GM10266 (cell line): ENCODE results near the gene NKX1-1.

Source experiments
- DNase-seq: peaks from one replicate; pipeline ENCODE4 v3.0.0; 2012; ENCODE audit errors: extremely low spot score
- TF ChIP-seq, protein P1 (sequence below): IDR thresholded peaks from 2 replicates; pipeline ENCODE4 v1.5.1; 2012; ENCODE audit warnings: mild to moderate bottlenecking, low read depth; ENCODE audit not compliant: control insufficient read depth, insufficient read depth; ENCODE audit errors: missing control alignments

The NKX1-1 gene

DNA sequence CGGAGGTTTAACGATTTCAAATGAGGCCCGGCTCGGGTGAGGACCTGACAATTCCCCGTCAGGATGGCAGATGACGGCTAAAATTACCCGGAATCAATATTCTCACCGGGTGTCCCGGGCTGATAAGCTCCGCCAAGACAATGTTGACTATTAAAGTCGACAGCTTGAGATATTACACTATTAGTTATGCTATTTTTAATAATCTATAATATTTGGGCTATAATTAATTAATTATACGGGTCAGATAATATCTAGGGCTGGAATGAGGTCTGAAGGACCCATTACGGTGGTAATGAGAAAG is 9.4 kb upstream of the NKX1-1 start:
- DNase-seq, result no peak

DNA sequence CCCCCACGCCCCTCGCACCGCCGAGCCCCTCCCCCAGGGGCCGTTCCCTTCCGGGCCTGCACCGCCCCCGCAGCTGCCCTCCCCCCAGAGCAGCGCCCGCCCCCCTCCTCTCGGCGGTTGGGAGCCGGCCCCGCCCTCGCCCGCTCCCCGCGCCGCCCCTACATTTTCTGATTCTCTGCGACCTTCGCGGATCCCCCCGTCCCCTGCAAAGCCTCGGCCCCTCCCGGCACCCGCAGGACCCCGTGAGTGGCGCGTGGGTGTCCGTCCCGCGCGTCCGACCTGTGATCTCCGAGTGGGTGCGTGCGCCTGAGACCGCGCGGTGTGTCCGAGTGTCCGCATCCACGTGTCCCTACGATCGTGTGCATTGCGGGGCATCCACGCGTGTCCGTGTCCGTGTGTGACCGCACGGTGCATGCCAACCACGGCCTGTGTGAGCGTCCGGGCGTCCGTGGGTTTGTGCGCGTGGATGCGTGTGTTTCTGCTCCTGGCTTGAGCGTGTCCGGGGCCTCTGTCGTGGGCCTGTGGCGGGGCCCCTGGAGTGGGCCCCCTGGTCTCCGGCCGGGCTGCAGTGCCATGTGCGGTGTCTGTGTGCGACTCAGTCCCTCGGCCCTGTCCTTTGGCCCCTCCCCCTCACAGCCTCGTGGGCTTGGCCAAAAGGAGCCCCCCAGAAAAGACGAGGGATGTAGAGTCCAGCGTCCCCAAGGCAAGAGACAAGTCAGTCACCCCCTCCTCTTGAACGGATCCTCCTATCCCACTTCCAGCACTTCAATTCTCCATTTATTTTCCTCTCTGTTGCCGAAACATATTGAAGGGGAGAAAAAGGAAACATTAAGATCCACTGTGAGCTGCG is 8.8 kb upstream of the NKX1-1 start:
- no peak for DNase-seq
- TF ChIP-seq, protein P1, sequence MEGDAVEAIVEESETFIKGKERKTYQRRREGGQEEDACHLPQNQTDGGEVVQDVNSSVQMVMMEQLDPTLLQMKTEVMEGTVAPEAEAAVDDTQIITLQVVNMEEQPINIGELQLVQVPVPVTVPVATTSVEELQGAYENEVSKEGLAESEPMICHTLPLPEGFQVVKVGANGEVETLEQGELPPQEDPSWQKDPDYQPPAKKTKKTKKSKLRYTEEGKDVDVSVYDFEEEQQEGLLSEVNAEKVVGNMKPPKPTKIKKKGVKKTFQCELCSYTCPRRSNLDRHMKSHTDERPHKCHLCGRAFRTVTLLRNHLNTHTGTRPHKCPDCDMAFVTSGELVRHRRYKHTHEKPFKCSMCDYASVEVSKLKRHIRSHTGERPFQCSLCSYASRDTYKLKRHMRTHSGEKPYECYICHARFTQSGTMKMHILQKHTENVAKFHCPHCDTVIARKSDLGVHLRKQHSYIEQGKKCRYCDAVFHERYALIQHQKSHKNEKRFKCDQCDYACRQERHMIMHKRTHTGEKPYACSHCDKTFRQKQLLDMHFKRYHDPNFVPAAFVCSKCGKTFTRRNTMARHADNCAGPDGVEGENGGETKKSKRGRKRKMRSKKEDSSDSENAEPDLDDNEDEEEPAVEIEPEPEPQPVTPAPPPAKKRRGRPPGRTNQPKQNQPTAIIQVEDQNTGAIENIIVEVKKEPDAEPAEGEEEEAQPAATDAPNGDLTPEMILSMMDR, result no peak

More for the DNA sequence above, 9.4 kb upstream of the NKX1-1 start:
- TF ChIP-seq, protein P1, result no peak

DNA sequence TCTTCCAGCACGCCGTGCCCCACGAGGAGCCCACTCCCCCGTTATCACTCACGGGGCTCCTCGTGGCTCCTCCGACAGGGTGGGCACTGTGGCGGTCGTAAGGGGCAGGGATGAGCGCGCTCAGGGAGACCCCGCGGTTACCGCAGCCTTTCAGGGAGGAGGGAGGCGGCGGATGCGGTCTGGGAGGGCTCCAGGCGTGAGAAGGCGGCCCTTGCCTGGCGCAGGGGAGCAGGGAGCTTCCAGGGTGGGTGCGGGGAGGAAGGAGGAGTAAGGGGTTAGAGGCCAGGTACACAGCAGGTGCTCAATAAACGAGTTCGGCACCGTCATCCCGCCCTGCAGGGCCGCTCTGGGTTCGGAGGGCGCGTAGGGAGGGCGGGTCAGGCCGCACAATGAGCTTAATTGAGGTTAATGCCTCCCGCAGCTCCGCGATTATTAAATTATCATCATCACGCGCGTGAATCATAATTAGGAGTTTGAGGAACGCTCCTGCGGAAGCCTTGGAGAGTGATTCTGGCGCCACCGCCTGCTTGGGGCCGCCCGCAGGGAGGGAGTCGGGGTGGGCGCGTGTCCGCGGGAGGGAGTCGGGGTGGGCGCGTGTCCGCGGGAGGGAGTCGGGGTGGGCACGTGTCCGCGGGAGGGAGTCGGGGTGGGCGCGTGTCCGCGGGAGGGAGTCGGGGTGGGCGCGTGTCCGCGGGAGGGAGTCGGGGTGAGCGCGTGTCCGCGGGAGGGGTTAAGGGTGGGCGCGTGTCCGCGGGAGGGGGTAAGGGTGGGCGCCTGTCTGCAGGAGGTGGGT is 7.6 kb upstream of the NKX1-1 start:
- TF ChIP-seq, protein P1, result no peak
- no peak for DNase-seq

DNA sequence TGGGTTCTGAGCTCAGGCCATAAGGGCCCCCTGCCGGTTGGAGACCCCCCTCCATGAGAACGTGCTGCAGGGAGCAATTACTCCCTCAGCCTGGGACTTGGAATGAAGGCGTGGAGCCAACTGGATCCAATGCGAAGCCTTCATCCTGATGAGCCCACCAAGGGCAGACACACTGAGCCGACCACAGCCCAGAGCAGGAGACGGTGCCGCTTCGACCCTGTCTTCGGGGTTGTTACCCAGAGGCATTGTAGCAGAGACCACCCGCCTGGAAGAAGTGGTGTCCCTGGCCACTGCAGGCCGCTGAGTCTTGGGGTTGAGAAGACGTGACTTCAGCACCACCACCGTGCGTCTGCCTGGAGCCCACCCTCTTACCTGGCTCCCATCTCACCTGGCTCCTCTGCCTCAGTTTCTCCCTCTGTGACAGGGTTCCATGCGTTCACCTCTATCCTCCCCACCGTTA is 7.0 kb upstream of the NKX1-1 start:
- DNase-seq, result no peak
- TF ChIP-seq, protein P1, result no peak

DNA sequence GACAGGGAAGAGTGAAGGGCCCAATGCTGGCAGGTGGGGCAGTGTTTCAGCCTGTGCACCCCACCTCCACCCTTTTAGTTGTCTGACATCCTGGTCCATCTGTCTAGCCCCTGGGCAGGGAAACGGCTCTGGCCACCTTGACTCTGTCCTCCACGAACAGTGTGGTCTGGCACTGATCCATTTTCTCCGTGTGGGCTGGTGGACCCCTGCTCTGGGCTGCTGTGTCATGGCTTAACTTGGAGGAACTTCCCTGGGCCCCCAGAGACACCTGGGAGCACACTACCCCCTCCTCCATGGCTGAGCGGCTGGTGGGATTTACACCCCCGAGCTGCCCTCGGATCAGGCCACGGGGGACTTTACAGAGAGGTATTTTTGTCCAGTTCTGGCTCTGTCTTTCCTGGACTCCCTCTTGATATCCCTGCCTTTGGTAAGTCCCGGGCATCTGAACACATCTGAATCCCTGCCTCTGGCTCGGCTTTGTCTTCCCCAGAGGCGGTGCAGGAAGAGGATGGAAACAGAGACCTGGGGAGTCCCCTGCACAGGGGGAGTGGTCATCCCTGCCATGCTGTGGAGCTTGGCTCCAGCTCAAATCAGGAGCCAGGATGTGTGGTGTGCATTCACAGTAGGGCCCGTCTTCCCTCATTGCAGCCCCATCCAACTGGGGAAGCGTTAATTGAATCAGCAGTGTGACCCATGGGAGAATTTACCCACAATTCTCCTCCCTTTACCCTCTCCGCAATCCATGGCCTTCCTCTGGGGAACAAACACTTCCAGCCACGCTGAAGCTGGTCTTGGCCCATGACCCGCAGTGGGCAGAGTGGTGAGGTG is 6.3 kb upstream of the NKX1-1 start:
- no peak for DNase-seq
- TF ChIP-seq, protein P1, result no peak

DNA sequence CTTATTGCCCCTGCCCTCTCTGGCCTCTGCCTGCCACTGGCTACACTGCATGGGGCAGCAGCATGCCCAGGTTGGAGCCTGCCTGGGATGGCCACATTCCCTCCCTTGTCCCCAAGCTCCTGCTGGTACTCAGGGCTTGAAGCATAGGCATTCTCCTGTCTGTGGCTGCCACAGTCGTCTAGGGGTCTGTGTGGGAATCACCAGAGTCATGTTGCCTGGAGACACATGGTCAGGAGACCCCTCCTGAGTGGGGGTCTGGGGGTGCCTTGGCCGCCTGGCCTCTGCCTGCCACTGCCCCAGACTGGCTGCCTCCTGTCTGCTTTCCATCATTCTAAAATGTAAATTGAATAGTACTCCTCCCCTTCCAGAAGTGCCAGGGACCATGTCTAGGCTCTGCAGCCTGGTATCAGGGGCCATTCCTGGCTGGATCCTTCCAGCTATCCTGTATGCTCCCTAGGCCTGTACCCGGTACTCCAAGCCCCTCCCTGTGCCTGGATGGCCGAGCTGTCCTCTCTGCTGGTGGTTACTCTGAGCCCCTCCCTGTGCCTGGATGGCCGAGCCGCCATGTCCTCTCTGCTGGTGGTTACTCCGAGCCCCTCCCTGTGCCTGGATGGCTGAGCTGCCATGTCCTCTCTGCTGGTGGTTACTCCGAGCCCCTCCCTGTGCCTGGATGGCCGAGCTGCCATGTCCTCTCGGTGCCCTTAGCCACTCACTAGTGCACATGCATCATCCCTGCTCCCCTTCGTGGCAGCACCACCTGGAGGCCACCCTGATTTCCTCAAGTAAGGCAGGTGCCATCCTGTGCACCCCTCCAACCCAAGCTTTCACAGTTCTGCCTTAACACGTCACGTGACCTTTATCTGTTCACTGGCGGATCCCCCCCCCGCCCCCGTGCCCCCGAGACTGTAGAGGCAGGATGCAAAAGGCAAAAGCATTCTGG is 5.5 kb upstream of the NKX1-1 start:
- DNase-seq, result peak; percentile 55
- TF ChIP-seq, protein P1, result no peak
